Measurements from ENCODE around the gene IFITM5.
"Not testable (repeated sequence)": the region's sequence is repeated elsewhere in the genome, so short reads cannot be mapped to it uniquely, and the experiment has no call there.

Gene IFITM5

DNA sequence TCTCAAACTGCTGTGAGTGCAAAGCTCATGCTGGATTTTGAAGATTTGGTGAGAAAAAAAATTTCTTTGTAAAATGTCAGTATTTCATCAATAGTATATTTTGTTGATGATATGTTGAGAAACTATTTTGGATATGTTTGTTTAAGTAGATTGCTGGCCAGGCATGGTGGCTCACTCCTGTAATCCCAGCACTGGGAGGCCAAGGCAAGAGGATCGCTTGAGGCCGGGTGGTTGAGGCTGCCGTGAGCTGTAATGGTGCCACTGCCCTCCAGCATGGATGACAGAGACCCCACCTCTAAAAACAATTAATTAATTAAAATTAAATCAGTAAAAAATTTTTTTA is 28.2 kb upstream of the IFITM5 start:
- no peak for DNase-seq

GRCh38 chr11:326842-327580 is 27.7 kb upstream of the IFITM5 start:
- DNase-seq, result peak; percentile 85

- no peak for DNase-seq
Measured at GRCh38 chr11:326592-326841, 27.2 kb upstream of the IFITM5 start.

GRCh38 chr11:325796-326591 is 26.7 kb upstream of the IFITM5 start:
- DNase-seq, result no peak

DNA sequence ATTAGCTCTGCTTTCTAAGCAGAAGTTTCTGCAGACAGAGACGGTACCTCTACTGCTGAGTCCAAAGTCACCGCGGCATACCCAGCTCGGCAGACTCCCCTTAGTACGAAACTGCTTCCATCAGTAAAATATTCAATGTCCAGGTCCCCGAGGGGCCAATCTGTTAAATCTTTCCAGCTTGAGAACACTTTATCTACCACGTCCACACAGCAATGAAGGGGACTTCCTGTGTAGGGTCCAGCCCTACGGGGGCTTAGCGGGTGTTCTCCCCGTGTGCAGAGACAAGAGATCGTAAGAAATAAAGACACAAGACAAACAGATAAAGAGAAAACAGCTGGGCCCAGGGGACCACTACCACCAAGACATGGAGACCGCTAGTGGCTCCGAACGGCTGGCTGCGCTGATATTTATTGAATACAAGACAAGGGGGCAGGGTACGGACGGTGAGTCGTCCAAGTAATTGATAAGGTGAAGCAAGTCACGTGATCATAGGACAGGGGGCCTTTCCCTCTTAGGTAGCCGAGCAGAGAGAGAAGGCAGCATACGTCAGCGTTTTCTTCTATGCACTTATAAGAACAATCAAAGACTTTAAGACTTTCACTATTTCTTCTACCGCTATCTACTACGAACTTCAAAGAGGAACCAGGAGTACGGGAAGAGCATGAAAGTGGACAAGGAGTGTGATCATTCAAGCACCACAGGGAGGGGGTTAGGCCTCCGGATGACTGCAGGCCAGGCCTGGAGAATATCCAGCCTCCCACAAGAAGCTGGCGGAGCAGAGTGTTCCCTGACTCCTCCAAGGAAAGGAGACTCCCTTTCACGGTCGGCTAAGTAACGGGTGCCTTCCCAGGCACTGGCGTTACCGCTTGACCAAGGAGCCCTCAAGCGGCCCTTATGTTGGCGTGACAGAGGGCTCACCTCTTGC is 25.5 kb upstream of the IFITM5 start:
- DNase-seq, result not testable (repeated sequence)

- DNase-seq, result no peak
Measured at GRCh38 chr11:324156-324555, 24.8 kb upstream of the IFITM5 start.

DNA sequence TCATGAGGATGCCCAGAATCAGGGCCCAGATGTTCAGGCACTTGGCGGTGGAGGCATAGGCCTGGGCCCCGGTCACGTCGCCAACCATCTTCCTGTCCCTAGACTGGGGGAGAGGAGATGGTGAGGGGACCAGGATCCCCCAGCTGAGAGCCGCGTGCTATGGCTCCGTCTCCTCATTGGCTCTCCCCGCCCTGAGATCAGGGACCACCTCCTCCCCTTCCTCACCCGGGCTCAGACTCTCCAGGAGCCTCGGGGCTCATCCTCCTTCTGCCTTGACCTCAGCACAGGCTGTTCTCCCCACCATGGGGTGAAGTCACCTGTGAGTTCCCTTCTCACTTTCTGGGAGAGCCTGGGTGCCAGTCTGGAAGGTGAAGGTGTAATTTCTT is 20.6 kb upstream of the IFITM5 start:
- DNase-seq, result not testable (repeated sequence)

GRCh38 chr11:319121-319887 is 20.0 kb upstream of the IFITM5 start:
- not testable (repeated sequence) for DNase-seq

- not testable (repeated sequence) for DNase-seq
Measured at GRCh38 chr11:318405-319120, 19.2 kb upstream of the IFITM5 start.

DNA sequence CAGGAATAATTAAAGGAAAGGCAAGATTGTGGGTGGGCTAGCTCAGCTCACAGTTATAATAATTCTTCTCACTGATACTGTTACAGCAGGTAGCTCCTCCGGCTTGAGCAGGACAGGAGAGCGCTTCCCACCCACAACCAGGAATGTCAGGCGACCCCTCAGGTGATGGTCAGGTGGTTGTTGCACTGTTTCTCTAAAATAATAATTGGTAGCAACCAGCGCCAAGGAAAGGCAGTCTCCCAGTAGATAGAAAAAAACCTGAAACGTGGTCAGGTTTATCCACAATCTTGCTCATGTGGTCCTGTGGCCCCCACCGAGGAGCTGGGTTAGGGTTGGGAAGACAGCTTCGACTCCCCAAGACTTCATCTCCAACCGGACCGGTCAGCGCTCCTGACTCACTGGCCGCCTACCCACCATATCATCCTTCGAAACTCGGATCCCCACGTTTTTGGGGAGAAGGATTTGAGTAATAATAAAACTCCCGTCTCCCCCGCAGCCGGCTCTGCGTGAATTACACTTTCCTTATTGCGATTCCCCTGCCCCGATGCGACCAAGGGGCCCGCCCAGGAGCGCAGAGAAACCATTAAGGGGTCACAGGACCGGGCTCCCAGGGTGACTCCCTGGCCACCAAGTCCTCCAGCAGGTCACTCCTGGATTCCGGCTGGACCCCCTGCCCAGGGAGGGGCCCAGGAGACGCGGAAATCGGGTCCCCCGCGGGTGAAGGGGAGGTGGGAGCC is 18.5 kb upstream of the IFITM5 start:
- not testable (repeated sequence) for DNase-seq

- DNase-seq, result peak; percentile 50
Measured at GRCh38 chr11:316891-317301, 17.6 kb upstream of the IFITM5 start.

- DNase-seq, result peak; percentile 62
Measured at GRCh38 chr11:316031-316701, 16.8 kb upstream of the IFITM5 start.

GRCh38 chr11:315516-315994 is 16.2 kb upstream of the IFITM5 start:
- no peak for DNase-seq

GRCh38 chr11:315051-315481 is 15.7 kb upstream of the IFITM5 start:
- DNase-seq, result no peak

DNA sequence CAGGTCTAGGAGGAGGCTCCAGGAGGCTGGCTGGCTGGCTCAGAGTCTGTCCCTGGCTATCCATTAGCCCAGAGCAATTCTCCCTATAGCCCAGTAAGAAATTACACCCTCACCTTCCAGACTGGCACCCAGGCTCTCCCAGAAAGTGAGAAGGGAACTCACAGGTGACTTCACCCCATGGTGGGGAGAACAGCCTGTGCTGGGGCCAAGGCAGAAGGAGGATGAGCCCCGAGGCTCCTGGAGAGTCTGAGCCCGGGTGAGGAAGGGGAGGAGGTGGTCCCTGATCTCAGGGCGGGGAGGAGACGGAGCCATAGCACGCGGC is 15.2 kb upstream of the IFITM5 start:
- DNase-seq, result not testable (repeated sequence)

GRCh38 chr11:313787-314553 is 14.6 kb upstream of the IFITM5 start, which contains the start of gene IFITM1:
Gene IFITM1 (plus strand): TSS chr11:314040. CDS start chr11:314171, 131 bp downstream.
- DNase-seq, result peak; percentile 80

- DNase-seq, result no peak
Measured at GRCh38 chr11:313304-313786, 14.0 kb upstream of the IFITM5 start.

DNA sequence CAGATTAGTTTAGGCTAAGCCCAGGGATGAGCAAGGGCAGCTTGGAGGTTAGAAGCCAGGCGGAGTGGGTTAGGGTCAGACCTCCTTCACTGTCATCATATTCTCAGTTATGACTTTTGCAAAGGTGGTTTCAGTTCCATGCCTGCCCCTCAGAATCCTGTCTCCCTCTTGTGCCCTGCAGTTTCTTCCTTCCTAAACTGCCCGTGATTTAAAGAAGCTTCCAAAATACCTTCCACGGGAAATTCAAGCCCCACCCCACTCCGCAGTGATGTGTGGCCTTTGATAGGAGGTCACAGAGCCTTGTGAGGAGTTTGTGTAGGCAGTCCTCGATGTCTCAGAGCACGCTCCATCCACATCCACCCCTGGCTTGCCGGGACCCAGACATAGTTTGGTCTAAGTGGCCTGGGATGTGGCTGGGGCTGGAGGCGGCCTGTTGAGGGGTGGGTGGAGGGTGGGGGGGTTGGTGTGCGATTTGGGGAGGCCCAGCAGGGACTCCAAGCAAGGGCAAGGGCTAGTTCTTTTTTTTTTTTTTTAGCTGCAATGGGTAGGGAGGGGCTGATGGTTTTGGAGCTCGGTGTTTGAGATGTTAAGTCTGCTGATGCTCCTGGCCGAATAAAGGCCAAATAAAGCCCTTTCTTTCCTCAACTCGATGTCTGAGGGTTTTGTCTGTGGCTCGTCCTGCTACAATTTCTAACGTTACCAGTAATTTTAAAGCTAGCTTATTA is 12.9 kb upstream of the IFITM5 start:
- peak; percentile 43 for DNase-seq

Data from CD4-positive, alpha-beta T cell treated with Interleukin-21 for 1 hour (primary cell).